ENCODE measurements around the gene ECT2.
"Not testable (repeated sequence)": the region's sequence is repeated elsewhere in the genome, so short reads cannot be mapped to it uniquely, and the experiment has no call there.

The ECT2 gene

GRCh38 chr3:172846103-172846561 lies 95.6 kb downstream of the ECT2 start:
- DNase-seq (ENCODE audit: low read depth, low spot score): no peak

GRCh38 chr3:172846706-172847105 lies 96.2 kb downstream of the ECT2 start:
- no peak overlapping the region for H3K4me3 ChIP-seq (ENCODE audit: low read length)
- DNase-seq (ENCODE audit: low read depth, low spot score): no peak

More at GRCh38 chr3:172846103-172846561, 95.6 kb downstream of the ECT2 start:
- no peak overlapping the region for H3K4me3 ChIP-seq (ENCODE audit: low read length)

- no peak for DNase-seq (ENCODE audit: low read depth, low spot score)
- no peak overlapping the region for H3K4me3 ChIP-seq (ENCODE audit: low read length)
These were observed 96.8 kb downstream of the ECT2 start for GRCh38 chr3:172847292-172847691.

- DNase-seq (ENCODE audit: low read depth, low spot score): no peak
- no peak overlapping the region for H3K4me3 ChIP-seq (ENCODE audit: low read length)
These were observed 98.4 kb downstream of the ECT2 start for GRCh38 chr3:172848910-172849309.

- DNase-seq (ENCODE audit: low read depth, low spot score): no peak
- H3K4me3 ChIP-seq (ENCODE audit: low read length): no peak overlapping the region
These were observed 102.5 kb downstream of the ECT2 start for GRCh38 chr3:172853005-172853404.

- H3K4me3 ChIP-seq (ENCODE audit: low read length): no peak overlapping the region
- DNase-seq (ENCODE audit: low read depth, low spot score): no peak
These were observed 103.6 kb downstream of the ECT2 start for GRCh38 chr3:172853921-172854666.

- DNase-seq (ENCODE audit: low read depth, low spot score): no peak
- H3K4me3 ChIP-seq (ENCODE audit: low read length): no peak overlapping the region
These were observed 104.5 kb downstream of the ECT2 start for GRCh38 chr3:172855037-172855436.

GRCh38 chr3:172856795-172857742 lies 106.5 kb downstream of the ECT2 start:
- DNase-seq (ENCODE audit: low read depth, low spot score): no peak
- H3K4me3 ChIP-seq (ENCODE audit: low read length): no peak overlapping the region

GRCh38 chr3:172859041-172859440 lies 108.5 kb downstream of the ECT2 start:
- DNase-seq (ENCODE audit: low read depth, low spot score): no peak
- H3K4me3 ChIP-seq (ENCODE audit: low read length): no peak overlapping the region

- DNase-seq (ENCODE audit: low read depth, low spot score); H3K4me3 ChIP-seq (ENCODE audit: low read length): not testable (repeated sequence)
These were observed 116.3 kb downstream of the ECT2 start for GRCh38 chr3:172866726-172867350.

- no peak for DNase-seq (ENCODE audit: low read depth, low spot score)
- no peak overlapping the region for H3K4me3 ChIP-seq (ENCODE audit: low read length)
These were observed 118.2 kb downstream of the ECT2 start for GRCh38 chr3:172868582-172869200.

- no peak for DNase-seq (ENCODE audit: low read depth, low spot score)
- no peak overlapping the region for H3K4me3 ChIP-seq (ENCODE audit: low read length)
These were observed 118.8 kb downstream of the ECT2 start for GRCh38 chr3:172869368-172869771.

- DNase-seq (ENCODE audit: low read depth, low spot score): no peak
These were observed 119.4 kb downstream of the ECT2 start for GRCh38 chr3:172869784-172870518.

More at GRCh38 chr3:172869784-172870518, 119.4 kb downstream of the ECT2 start:
- H3K4me3 ChIP-seq (ENCODE audit: low read length): no peak overlapping the region

Measured in Jurkat, Clone E6-1 (cell line).